OCI-LY1 (cell line): ENCODE measurements around the gene THNSL1.

ENCODE experiments used
- H2AFZ ChIP-seq: fragments of 200-600 bp; sonication (generic), shearing (Covaris generic); 2 replicates; pipeline ENCODE4 v1.6.0; 2014; ENCODE audit warnings: antibody characterized with exemption, mild to moderate bottlenecking, low read length
- H3F3A ChIP-seq: fragments of 200-600 bp; sonication (generic), shearing (Covaris generic); 2 replicates; pipeline ENCODE4 v1.6.0; 2014; ENCODE audit warnings: mild to moderate bottlenecking, antibody characterized with exemption, low read length, moderate library complexity; ENCODE audit not compliant: insufficient read depth
- H3K27ac ChIP-seq: fragments of 200-600 bp; sonication (generic); 2 replicates; pipeline ENCODE4 v1.5.1; 2014; ENCODE audit warnings: low read length, mixed run types, mild to moderate bottlenecking, low read depth; ENCODE audit not compliant: poor library complexity, severe bottlenecking
- H3K27me3 ChIP-seq: fragments of 200-600 bp; sonication (generic); 2 replicates; pipeline ENCODE4 v1.6.0; 2014; ENCODE audit warnings: antibody characterized with exemption, mild to moderate bottlenecking, low read length, moderate library complexity; ENCODE audit not compliant: insufficient read depth
- H3K36me3 ChIP-seq: fragments of 200-600 bp; sonication (generic); 2 replicates; pipeline ENCODE4 v1.6.1; 2014; ENCODE audit warnings: mild to moderate bottlenecking, antibody characterized with exemption, low read length, moderate library complexity, mixed read lengths; ENCODE audit not compliant: insufficient read depth
- H3K4me1 ChIP-seq: fragments of 200-600 bp; sonication (generic); 2 replicates; pipeline ENCODE4 v1.5.1; 2014; ENCODE audit warnings: mild to moderate bottlenecking, low read length, moderate library complexity; ENCODE audit not compliant: insufficient read depth, severe bottlenecking
- H3K4me2 ChIP-seq: fragments of 200-600 bp; sonication (generic), shearing (Covaris generic); 2 replicates; pipeline ENCODE4 v1.6.1; 2014; ENCODE audit warnings: low read length
- H3K4me3 ChIP-seq: fragments of 200-600 bp; sonication (generic); 2 replicates; pipeline ENCODE4 v1.5.1; 2014; ENCODE audit warnings: low read length, low read depth, mild to moderate bottlenecking, mixed read lengths; ENCODE audit not compliant: poor library complexity, severe bottlenecking
- H3K79me2 ChIP-seq: fragments of 200-600 bp; shearing (Covaris generic); 2 replicates; pipeline ENCODE4 v1.6.1; 2016; ENCODE audit warnings: mixed run types, low read length, mixed read lengths; ENCODE audit not compliant: insufficient read depth
- H3K9ac ChIP-seq: fragments of 200-600 bp; sonication (generic), shearing (Covaris generic); 2 replicates; pipeline ENCODE4 v1.6.1; 2014; ENCODE audit warnings: mild to moderate bottlenecking, low read length, mixed read lengths
- H3K9me2 ChIP-seq: fragments of 200-600 bp; sonication (generic), shearing (Covaris generic); 2 replicates; pipeline ENCODE4 v1.6.1; 2014; ENCODE audit warnings: low read depth, mild to moderate bottlenecking, low read length, mixed read lengths
- H3K9me3 ChIP-seq: fragments of 200-600 bp; shearing (Covaris generic); 2 replicates; pipeline ENCODE4 v1.6.1; 2014; ENCODE audit warnings: low read length, mixed read lengths
- H4K20me1 ChIP-seq: fragments of 200-600 bp; sonication (generic), shearing (Covaris generic); 2 replicates; pipeline ENCODE4 v1.6.0; 2016; ENCODE audit warnings: mild to moderate bottlenecking, low read length; ENCODE audit not compliant: insufficient read depth
- EZH2 ChIP-seq: fragments of 200-600 bp; sonication (generic), shearing (Covaris generic); IDR thresholded peaks from 2 replicates; pipeline ENCODE4 v1.8.0; 2017; ENCODE audit warnings: borderline replicate concordance, mixed run types, mild to moderate bottlenecking, antibody characterized with exemption, low read length, moderate library complexity, mixed read lengths
- TF ChIP-seq, protein P1 (sequence below): fragments of 200-600 bp; sonication (generic), shearing (Covaris generic); IDR thresholded peaks from 2 replicates; pipeline ENCODE4 v1.5.1; 2017; ENCODE audit warnings: mild to moderate bottlenecking, antibody characterized with exemption, low read length, moderate library complexity, mixed read lengths

THNSL1 gene

DNA sequence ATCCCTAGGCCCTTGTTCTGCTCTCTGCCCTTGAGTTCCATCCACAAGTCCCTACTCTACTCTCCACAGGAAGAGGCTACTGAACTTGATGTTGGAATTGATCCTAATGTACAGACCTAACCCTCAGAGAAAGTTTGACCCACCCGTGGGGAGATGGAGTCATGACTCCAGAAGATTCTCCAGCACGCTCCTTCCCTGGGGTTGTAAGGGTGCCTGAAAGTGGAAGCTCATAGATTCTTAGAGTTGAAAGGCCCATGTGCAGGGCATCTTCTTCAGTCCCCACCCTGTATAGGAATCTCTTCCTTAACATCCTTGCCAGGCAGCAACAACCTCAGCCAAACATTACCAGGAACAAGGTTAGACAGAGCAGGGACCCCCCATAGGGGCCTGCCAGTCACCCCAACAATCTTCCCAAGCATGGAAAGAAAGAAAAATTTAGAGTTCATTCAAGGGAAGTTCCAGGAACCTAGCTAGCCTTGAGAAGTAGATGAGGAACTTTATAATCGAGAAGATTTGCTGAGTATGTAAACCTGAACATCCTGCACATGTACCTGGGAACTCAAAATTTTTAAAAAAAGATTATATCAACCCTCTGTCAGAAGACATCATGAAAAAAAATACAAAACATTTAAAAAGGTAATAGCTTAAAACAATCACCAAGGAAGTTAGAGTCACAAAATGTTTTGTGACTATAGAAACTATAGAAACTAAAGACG, 49.5 kb downstream of the THNSL1 start:
- TF ChIP-seq, protein P1, sequence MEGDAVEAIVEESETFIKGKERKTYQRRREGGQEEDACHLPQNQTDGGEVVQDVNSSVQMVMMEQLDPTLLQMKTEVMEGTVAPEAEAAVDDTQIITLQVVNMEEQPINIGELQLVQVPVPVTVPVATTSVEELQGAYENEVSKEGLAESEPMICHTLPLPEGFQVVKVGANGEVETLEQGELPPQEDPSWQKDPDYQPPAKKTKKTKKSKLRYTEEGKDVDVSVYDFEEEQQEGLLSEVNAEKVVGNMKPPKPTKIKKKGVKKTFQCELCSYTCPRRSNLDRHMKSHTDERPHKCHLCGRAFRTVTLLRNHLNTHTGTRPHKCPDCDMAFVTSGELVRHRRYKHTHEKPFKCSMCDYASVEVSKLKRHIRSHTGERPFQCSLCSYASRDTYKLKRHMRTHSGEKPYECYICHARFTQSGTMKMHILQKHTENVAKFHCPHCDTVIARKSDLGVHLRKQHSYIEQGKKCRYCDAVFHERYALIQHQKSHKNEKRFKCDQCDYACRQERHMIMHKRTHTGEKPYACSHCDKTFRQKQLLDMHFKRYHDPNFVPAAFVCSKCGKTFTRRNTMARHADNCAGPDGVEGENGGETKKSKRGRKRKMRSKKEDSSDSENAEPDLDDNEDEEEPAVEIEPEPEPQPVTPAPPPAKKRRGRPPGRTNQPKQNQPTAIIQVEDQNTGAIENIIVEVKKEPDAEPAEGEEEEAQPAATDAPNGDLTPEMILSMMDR: no peak
- TF ChIP-seq EZH2: no peak
- H3K9me3 ChIP-seq: no peaks in the 10 kb centered on the region
- no peaks in the 10 kb centered on the region for H3K27me3 ChIP-seq
- H3F3A ChIP-seq: no peaks in the 10 kb centered on the region
- no peaks in the 10 kb centered on the region for H3K9me2 ChIP-seq
- H3K36me3 ChIP-seq: no peaks in the 10 kb centered on the region
- no peaks in the 10 kb centered on the region for H4K20me1 ChIP-seq
- no peak overlapping the region for H3K4me3 ChIP-seq
- no peaks in the 10 kb centered on the region for H3K4me1 ChIP-seq
- no peak overlapping the region for H2AFZ ChIP-seq
- H3K4me2 ChIP-seq: no peak overlapping the region
- H3K79me2 ChIP-seq: no peaks in the 10 kb centered on the region
- no peak overlapping the region for H3K9ac ChIP-seq
- H3K27ac ChIP-seq: no peak overlapping the region

DNA sequence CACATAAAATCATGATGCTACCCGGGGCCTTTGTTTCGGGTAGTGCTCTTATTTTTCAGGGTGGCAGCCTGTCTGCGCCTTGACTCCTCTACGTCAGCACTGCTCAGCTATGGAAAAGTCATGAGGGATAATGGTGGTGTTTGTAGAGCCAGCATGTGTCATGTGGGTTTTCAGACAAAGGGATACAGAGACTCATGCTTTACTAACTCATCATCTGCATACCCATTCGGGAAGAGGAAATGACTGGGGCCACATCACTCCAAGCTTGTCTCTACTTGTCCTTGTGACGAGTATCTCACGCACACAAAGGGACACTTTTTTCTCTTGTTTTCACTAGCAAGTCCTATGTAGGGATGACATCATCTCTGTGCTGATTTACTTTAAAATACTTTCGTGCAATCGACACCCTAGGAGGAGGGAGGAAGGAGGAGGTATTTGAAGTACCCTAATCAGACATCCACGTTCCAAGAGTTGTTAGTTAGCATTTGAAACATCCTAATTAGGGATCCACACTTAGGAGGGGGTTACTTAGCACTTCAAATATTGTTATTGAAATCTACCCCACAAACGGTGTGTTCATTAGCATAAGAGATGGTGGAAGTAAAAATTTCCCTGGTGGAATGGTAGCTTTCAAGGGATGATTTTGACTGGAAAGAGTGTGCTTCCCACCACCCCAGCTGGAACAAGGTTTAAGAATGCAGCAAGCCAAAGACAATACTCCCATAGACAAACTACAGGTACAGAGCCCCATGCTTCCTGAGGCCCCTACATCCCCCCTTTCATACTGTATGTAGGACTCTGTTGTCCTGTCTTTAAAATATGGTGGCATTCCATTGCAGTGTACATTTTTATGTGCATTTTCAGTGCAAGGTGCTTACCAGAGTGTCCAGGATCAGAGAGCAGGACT, 52.0 kb downstream of the THNSL1 start:
- H2AFZ ChIP-seq: no peak overlapping the region
- no peak overlapping the region for H3K4me2 ChIP-seq

DNA sequence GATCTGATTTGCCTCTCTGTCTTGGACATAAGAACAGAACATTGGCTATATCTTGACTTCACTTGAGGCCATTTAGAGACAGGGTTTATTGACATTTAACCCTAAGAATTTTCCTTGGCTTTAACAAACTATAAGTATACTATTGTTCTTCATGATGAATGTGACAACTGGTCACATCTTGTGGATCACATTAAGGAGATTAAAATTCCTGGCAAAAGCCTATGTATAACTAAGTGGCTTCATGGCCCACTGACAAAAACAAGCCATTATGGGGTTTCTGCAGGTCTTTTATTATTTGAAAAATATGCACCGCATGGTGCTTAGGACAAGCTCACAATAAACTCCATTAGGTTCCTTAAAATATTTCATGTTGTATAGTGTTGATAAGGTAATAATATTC, 54.8 kb downstream of the THNSL1 start:
- Histone ChIP-seq H3K36me3 (no peaks in the 10 kb centered on the region), H3K27me3 (no peaks in the 10 kb centered on the region)

More for the DNA sequence above, 52.0 kb downstream of the THNSL1 start:
- Histone ChIP-seq H3K79me2 (no peaks in the 10 kb centered on the region), H3K36me3 (no peaks in the 10 kb centered on the region), H3K27ac (no peak overlapping the region), H3K9me3 (no peaks in the 10 kb centered on the region), H3K4me3 (no peak overlapping the region), H3K4me1 (no peaks in the 10 kb centered on the region), H3K9me2 (no peaks in the 10 kb centered on the region), H4K20me1 (no peaks in the 10 kb centered on the region), H3K27me3 (no peaks in the 10 kb centered on the region), H3K9ac (no peak overlapping the region), H3F3A (no peaks in the 10 kb centered on the region)
- TF ChIP-seq, protein P1: no peak
- TF ChIP-seq EZH2: no peak

More for the DNA sequence above, 54.8 kb downstream of the THNSL1 start:
- no peaks in the 10 kb centered on the region for H3K9me2 ChIP-seq
- no peaks in the 10 kb centered on the region for H3K9me3 ChIP-seq
- H3K4me2 ChIP-seq: no peak overlapping the region
- no peaks in the 10 kb centered on the region for H3K79me2 ChIP-seq
- H3K4me3 ChIP-seq: no peak overlapping the region
- no peak overlapping the region for H2AFZ ChIP-seq
- TF ChIP-seq EZH2: no peak
- TF ChIP-seq, protein P1: no peak
- no peaks in the 10 kb centered on the region for H3F3A ChIP-seq
- H3K9ac ChIP-seq: no peak overlapping the region
- no peak overlapping the region for H3K27ac ChIP-seq
- H4K20me1 ChIP-seq: no peaks in the 10 kb centered on the region
- H3K4me1 ChIP-seq: no peaks in the 10 kb centered on the region
